Neuronal stem cell (in vitro differentiated cells): ENCODE results near the gene CYP19A1.
"Not testable (repeated sequence)": the region's sequence is repeated elsewhere in the genome, so short reads cannot be mapped to it uniquely, and the experiment has no call there.

Source experiments
- DNase-seq: peaks from one replicate; pipeline ENCODE4 v3.0.0-alpha.2; 2013; ENCODE audit warnings: low spot score
- H2AFZ ChIP-seq: one replicate; pipeline ENCODE4 v1.6.1; 2013; ENCODE audit warnings: mild to moderate bottlenecking, low read length, inconsistent platforms
- H2AK5ac ChIP-seq: 2 replicates; pipeline ENCODE4 v1.6.1; 2013; ENCODE audit warnings: low read depth, mild to moderate bottlenecking, inconsistent platforms, low read length, moderate library complexity, mixed read lengths
- H2BK120ac ChIP-seq: 2 replicates; pipeline ENCODE4 v1.6.1; 2013; ENCODE audit warnings: low read depth, mild to moderate bottlenecking, inconsistent platforms, low read length, moderate library complexity, mixed read lengths
- H2BK12ac ChIP-seq: one replicate; pipeline ENCODE4 v1.6.1; 2013; ENCODE audit warnings: low read length, inconsistent platforms
- H2BK15ac ChIP-seq: 2 replicates; pipeline ENCODE4 v1.6.1; 2013; ENCODE audit warnings: mild to moderate bottlenecking, low read length, inconsistent platforms, mixed read lengths
- H2BK5ac ChIP-seq: one replicate; pipeline ENCODE4 v1.6.1; 2013; ENCODE audit warnings: inconsistent platforms, mild to moderate bottlenecking, low read length, moderate library complexity
- H3K14ac ChIP-seq: one replicate; pipeline ENCODE4 v1.6.1; 2013; ENCODE audit warnings: low read length, inconsistent platforms
- H3K18ac ChIP-seq: 2 replicates; pipeline ENCODE4 v1.6.1; 2013; ENCODE audit warnings: low read length, inconsistent platforms
- H3K23ac ChIP-seq: 2 replicates; pipeline ENCODE4 v1.6.1; 2013; ENCODE audit warnings: low read depth, mild to moderate bottlenecking, mixed read lengths, low read length, inconsistent platforms; ENCODE audit not compliant: poor library complexity
- H3K27ac ChIP-seq: replicated peaks from 3 replicates; pipeline ENCODE4 v1.5.1; 2013; ENCODE audit warnings: low read length, inconsistent platforms
- H3K27me3 ChIP-seq, 3 experiments: 2 replicates each; pipeline ENCODE4 v1.6.1; 2013; ENCODE audit warnings: low read length in 3 of 3, mild to moderate bottlenecking in 2 of 3, inconsistent platforms in 1 of 3, low read depth in 1 of 3, mixed read lengths in 1 of 3, moderate library complexity in 1 of 3; ENCODE audit not compliant: control insufficient read depth in 3 of 3, insufficient read depth in 3 of 3
- H3K36me3 ChIP-seq, 2 donors: replicated peaks in 1 of 2; 2 replicates each; pipeline ENCODE4 v1.6.1; 2013; ENCODE audit warnings: low read length in 2 of 2; ENCODE audit not compliant: control insufficient read depth in 2 of 2, insufficient read depth in 2 of 2
- H3K4ac ChIP-seq: 2 replicates; pipeline ENCODE4 v1.6.1; 2013; ENCODE audit warnings: inconsistent platforms, mild to moderate bottlenecking, low read length, moderate library complexity
- H3K4me1 ChIP-seq, 2 donors: 1 replicate in 1 of 2; 2 replicates in 1 of 2; pipeline ENCODE4 v1.6.1; 2013; ENCODE audit warnings: low read length in 2 of 2, low read depth in 1 of 2; ENCODE audit not compliant: control insufficient read depth in 2 of 2, insufficient read depth in 1 of 2
- H3K4me2 ChIP-seq: one replicate; pipeline ENCODE4 v1.6.1; 2013; ENCODE audit warnings: mild to moderate bottlenecking, low read length, inconsistent platforms; ENCODE audit not compliant: insufficient read depth, poor library complexity, severe bottlenecking
- H3K4me3 ChIP-seq, 2 donors: 2 replicates each; pipeline ENCODE4 v1.5.1; 2013; ENCODE audit warnings: low read length in 2 of 2, mild to moderate bottlenecking in 2 of 2, inconsistent platforms in 1 of 2, moderate library complexity in 1 of 2
- H3K79me1 ChIP-seq: one replicate; pipeline ENCODE4 v1.6.1; 2013; ENCODE audit warnings: low read depth, mild to moderate bottlenecking, inconsistent platforms, low read length, moderate library complexity
- H3K9ac ChIP-seq: one replicate; pipeline ENCODE4 v1.6.1; 2013; ENCODE audit warnings: mild to moderate bottlenecking, low read depth, low read length, inconsistent platforms; ENCODE audit not compliant: poor library complexity
- H3K9me3 ChIP-seq, 2 donors: replicated peaks in 1 of 2; 2 replicates each; pipeline versions ENCODE3 to v1.6.1; 2013; ENCODE audit warnings: low read length in 2 of 2, mild to moderate bottlenecking in 2 of 2, inconsistent platforms in 1 of 2, low read depth in 1 of 2, mixed read lengths in 1 of 2, moderate library complexity in 1 of 2; ENCODE audit not compliant: control insufficient read depth in 2 of 2, insufficient read depth in 1 of 2
- H4K8ac ChIP-seq: one replicate; pipeline ENCODE4 v1.6.1; 2013; ENCODE audit warnings: low read depth, mild to moderate bottlenecking, inconsistent platforms, low read length, moderate library complexity
- H4K91ac ChIP-seq: one replicate; pipeline ENCODE4 v1.6.1; 2013; ENCODE audit warnings: low read length, low read depth, mild to moderate bottlenecking, inconsistent platforms; ENCODE audit not compliant: poor library complexity
- WGBS, 2 donors: extraction: QIAGEN DNeasy Blood & Tissue Kit; methylation state at CpG; one replicate each; pipeline ENCODE4 v1.1.7; 2013; ENCODE audit warnings: missing lambda C conversion rate in 2 of 2, mixed read lengths in 1 of 2; ENCODE audit not compliant: insufficient read length in 2 of 2, insufficient replicate concordance in 1 of 2; ENCODE audit errors: extremely low coverage in 2 of 2; 5-methylcytosine and 5-hydroxymethylcytosine counted together

CYP19A1 gene

GRCh38 chr15:51190424-51191068 is 147.8 kb downstream of the CYP19A1 start:
- no peak overlapping the region for H3K23ac ChIP-seq
- peaks cover 0 to 3% (median 1%) of the 10 kb centered on the region in 3 experiments for H3K27me3 ChIP-seq
- no peak overlapping the region for H3K14ac ChIP-seq
- no peak overlapping the region for H3K9ac ChIP-seq
- no peak overlapping the region for H3K4me2 ChIP-seq
- peak overlapping the region; percentile 61 for H3K4ac ChIP-seq
- no peak overlapping the region for H3K27ac ChIP-seq
- no peaks in the 10 kb centered on the region for H3K36me3 ChIP-seq
- H2BK12ac ChIP-seq, result peak overlapping the region; percentile 30
- H3K4me3 ChIP-seq, result no peak overlapping the region
- no peak overlapping the region for H2BK5ac ChIP-seq
- peak overlapping the region; percentile 40 for H2AK5ac ChIP-seq
- no peak overlapping the region for H4K91ac ChIP-seq
- no peak overlapping the region for H2BK15ac ChIP-seq
- no peaks in the 10 kb centered on the region for H3K79me1 ChIP-seq
- H3K18ac ChIP-seq, result no peak overlapping the region
- H3K9me3 ChIP-seq, result no peaks in the 10 kb centered on the region
- WGBS, 2 donors, result no CpG with 5 or more reads among the region's 8 CpGs
- H2BK120ac ChIP-seq, result no peak overlapping the region
- H4K8ac ChIP-seq, result no peak overlapping the region
- H3K4me1 ChIP-seq, result peaks cover 0 to 3% of the 10 kb centered on the region in 2 donors
- no peak for DNase-seq
- no peak overlapping the region for H2AFZ ChIP-seq

- H3K36me3 ChIP-seq, result no peaks in the 10 kb centered on the region
- peaks cover 0 to 3% of the 10 kb centered on the region in 2 donors for H3K4me1 ChIP-seq
- H2BK5ac ChIP-seq, result no peak overlapping the region
- no peak overlapping the region for H3K9ac ChIP-seq
- WGBS, 2 donors, result no CpG with 5 or more reads among the region's 6 CpGs
- H3K4ac ChIP-seq, result no peak overlapping the region
- no peak overlapping the region for H3K23ac ChIP-seq
- H4K91ac ChIP-seq, result no peak overlapping the region
- peaks cover 0 to 3% (median 1%) of the 10 kb centered on the region in 3 experiments for H3K27me3 ChIP-seq
- no peak overlapping the region for H2BK12ac ChIP-seq
- no peak overlapping the region for H3K4me3 ChIP-seq
- no peak overlapping the region for H4K8ac ChIP-seq
- no peak overlapping the region for H3K18ac ChIP-seq
- no peak overlapping the region for H2BK15ac ChIP-seq
- H3K27ac ChIP-seq, result no peak overlapping the region
- H3K14ac ChIP-seq, result no peak overlapping the region
- H2AK5ac ChIP-seq, result no peak overlapping the region
- no peak overlapping the region for H2AFZ ChIP-seq
- no peaks in the 10 kb centered on the region for H3K9me3 ChIP-seq
- no peaks in the 10 kb centered on the region for H3K79me1 ChIP-seq
- no peak for DNase-seq
- H3K4me2 ChIP-seq, result no peak overlapping the region
- H2BK120ac ChIP-seq, result no peak overlapping the region
Observed at GRCh38 chr15:51189669-51190385, 148.6 kb downstream of the CYP19A1 start.

GRCh38 chr15:51188791-51189190 is 149.6 kb downstream of the CYP19A1 start:
- not testable (repeated sequence) for H3K27ac ChIP-seq, H3K4me1 ChIP-seq

GRCh38 chr15:51186891-51187290 is 151.5 kb downstream of the CYP19A1 start:
- peaks cover 0 to 2% (median 0%) of the 10 kb centered on the region in 3 experiments for H3K27me3 ChIP-seq
- H3K4me2 ChIP-seq, result no peak overlapping the region
- no peak overlapping the region for H4K91ac ChIP-seq
- H3K4me1 ChIP-seq, result peaks cover 0 to 3% of the 10 kb centered on the region in 2 donors
- H2AFZ ChIP-seq, result no peak overlapping the region
- H2BK12ac ChIP-seq, result no peak overlapping the region
- no peaks in the 10 kb centered on the region for H3K79me1 ChIP-seq
- H3K9me3 ChIP-seq, result no peaks in the 10 kb centered on the region
- WGBS, 2 donors, result no CpG with 5 or more reads among the region's 4 CpGs
- H4K8ac ChIP-seq, result no peak overlapping the region
- no peaks in the 10 kb centered on the region for H3K36me3 ChIP-seq
- H2AK5ac ChIP-seq, result no peak overlapping the region
- H3K27ac ChIP-seq, result no peak overlapping the region
- no peak overlapping the region for H2BK5ac ChIP-seq
- no peak overlapping the region for H3K18ac ChIP-seq
- H3K9ac ChIP-seq, result no peak overlapping the region
- H2BK15ac ChIP-seq, result no peak overlapping the region
- no peak for DNase-seq
- H2BK120ac ChIP-seq, result no peak overlapping the region
- no peak overlapping the region for H3K23ac ChIP-seq
- H3K14ac ChIP-seq, result no peak overlapping the region
- H3K4ac ChIP-seq, result no peak overlapping the region
- no peak overlapping the region for H3K4me3 ChIP-seq

More at GRCh38 chr15:51188791-51189190, 149.6 kb downstream of the CYP19A1 start:
- not testable (repeated sequence) for H2BK15ac ChIP-seq, H2AFZ ChIP-seq, H4K8ac ChIP-seq, H3K27me3 ChIP-seq, H3K14ac ChIP-seq, H2BK12ac ChIP-seq, DNase-seq, H2AK5ac ChIP-seq, H4K91ac ChIP-seq, H3K23ac ChIP-seq, H2BK120ac ChIP-seq, H3K79me1 ChIP-seq, H2BK5ac ChIP-seq, H3K4ac ChIP-seq, H3K9ac ChIP-seq, H3K36me3 ChIP-seq, H3K4me3 ChIP-seq, H3K9me3 ChIP-seq, H3K4me2 ChIP-seq, H3K18ac ChIP-seq
- WGBS, 2 donors, result no CpG with 5 or more reads among the region's 6 CpGs
